RKO (cell line): ENCODE results near the gene MICAL3.
A peak's percentile ranks its signal among the peaks of the same experiment; 100 is the strongest.
"Not testable (repeated sequence)": the region's sequence is repeated elsewhere in the genome, so short reads cannot be mapped to it uniquely, and the experiment has no call there.

Experiments used
- DNase-seq: peaks from one replicate; pipeline ENCODE4 v3.0.0-alpha.2; 2016; ENCODE audit warnings: low spot score

The MICAL3 gene

DNA sequence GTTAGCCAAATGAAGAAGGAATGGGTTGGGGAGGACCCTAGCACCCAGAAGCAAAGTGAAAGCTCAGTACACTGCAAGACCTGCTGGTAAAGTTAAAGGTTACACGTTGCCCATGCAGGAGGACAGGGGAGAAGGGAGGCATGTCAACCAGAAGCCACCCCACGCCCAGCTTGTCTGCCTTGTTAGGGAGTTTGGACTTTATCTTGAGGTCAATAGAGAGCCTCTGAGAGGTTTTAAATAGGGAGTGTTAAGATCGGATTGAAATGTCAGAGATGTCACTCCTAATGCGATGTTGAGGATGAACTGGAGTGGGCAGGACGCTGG lies 34.7 kb upstream of the MICAL3 start:
- DNase-seq, result no peak

DNA sequence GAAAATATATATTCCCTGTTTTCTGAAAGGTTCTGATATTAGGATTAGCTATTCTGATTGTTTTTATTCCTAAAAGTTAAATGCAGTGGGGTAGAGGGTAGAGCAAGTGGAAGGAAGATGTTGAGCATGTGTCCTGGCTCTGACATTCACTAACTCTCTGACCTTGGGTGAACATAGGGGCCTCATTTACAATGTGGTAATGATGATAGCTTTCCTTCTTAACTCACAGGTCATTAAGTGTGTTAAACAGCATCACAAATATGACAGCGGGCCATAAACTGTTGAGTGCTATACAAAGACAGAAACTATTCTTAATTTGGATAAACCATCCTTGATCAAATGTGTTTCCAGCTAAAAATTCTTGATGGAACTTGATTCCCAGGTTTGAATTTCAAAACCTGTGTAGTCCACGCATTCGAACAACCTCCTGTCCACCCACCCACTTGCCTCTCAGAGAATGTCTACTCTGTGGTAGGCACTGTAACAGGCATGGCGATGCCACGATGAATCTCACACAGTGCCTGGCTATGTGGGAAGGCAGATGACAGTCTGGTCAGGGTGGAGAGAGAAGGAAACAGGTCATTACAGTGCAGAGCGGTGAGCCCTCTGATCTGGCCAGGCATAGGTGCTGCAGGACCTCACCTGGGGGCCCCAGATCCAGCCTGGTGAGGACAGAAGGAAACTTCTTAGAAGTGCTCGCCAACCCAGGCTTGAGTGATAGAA lies 34.2 kb upstream of the MICAL3 start:
- DNase-seq, result no peak

DNA sequence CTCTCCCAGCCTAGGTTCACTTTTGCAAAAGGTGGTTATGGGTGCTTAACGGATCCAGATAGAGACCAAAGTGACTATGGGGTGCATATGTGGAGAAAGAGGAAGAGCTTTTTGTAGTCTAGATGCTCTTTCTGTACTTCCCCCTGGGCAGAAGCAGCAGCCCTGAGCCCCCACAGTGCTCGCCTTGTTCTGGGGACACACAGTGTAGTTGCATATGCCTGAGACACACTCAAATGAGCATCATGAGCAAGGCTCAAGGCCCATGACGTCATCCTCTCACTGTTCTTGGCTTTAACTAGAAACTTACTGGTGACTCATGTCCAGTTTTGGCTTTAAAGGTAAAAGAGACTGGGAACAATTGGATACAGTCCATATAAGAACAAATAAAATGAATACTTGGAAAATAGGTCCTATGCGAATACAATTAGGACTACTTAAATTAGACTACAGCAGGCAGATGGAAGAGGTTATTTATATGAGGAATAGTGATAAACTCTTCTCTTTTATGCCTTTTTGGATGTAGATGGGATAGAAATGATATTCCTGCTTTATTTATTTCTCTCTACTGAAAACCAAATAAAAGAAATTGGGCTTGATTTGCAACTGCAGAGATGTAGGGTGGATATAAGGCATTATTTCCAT lies 33.3 kb upstream of the MICAL3 start:
- DNase-seq, result peak; percentile 91

DNA sequence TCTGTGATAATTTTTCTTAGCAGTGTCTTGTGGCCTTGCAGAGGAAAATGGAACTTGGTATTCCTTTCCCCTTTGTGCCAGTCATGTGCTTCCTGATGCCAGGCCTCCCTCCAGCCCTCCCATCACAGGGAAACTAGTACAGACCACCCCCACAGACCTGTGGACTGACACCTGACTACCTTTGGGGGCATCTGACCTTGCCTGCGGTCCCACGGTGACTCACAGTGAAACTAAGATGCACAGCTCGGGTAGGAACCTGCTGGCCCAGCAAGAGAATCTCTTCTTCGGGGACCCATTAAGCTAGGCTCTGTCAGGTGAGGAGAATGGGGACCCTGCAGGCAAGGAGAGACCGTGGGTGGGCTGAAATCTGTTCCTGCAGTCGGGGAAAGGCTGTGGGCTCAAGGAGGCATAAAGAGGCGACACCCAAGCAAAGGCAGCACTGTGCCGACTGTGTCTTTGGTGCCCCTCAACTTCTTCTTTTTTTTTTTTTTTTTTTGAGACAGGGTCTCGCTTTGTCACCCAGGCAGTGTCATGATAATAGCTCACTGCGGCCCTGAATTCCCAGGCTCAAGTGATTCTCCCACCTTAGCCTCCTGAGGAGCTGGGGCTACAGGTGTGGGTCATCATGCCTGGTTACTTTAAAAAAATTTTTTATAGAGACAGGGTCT lies 32.6 kb upstream of the MICAL3 start:
- no peak for DNase-seq

DNA sequence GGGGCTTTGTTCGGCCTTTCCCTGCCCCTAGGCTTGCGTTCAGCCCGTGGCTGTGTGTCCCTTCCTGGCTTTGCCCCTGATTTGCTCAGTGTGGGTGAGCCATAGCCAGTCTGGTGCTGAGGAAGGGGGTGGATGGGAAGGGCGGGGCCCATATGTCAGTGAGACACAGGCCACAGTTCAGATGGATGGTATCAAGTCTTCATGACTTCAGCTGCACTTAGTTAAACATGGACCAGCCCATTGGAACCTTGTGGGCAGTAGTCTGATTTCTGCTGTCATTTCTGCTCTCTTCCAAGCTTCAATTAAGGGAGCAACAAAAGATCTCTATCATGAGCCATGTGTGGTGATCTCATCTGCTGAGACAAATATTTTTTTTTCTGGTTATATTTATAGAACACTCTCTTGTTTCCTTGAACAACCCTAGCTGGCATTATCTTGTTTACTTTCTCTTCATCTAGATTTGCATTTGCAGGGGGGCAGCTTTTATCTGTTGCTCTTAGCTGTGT lies 31.9 kb upstream of the MICAL3 start:
- DNase-seq, result no peak

DNA sequence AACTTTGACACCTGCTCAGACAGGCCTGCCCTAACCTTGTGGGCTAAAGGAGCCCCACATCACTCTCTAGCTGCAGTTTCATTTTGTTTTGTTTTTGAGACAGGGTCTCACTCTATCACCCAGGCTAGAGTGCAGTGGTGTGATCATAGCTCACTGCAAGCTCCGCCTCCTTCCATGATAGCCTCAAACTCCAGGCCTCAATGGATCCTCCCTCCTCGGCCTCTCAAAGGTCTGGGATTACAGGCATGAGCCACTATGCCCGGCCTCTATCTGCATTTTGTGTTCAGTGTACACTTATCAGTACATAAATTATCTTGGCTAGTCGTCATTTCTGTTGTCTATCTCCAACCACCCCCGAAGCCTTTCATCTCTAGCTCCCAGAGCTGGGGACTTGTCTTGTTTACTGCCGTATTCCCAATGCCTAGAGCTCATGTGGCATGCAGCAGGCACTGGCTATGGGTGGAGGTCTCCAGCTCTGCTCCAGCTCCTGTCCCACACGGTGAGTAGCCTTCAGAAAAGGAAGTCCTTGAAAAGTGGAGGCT lies 31.3 kb upstream of the MICAL3 start:
- DNase-seq, result no peak

DNA sequence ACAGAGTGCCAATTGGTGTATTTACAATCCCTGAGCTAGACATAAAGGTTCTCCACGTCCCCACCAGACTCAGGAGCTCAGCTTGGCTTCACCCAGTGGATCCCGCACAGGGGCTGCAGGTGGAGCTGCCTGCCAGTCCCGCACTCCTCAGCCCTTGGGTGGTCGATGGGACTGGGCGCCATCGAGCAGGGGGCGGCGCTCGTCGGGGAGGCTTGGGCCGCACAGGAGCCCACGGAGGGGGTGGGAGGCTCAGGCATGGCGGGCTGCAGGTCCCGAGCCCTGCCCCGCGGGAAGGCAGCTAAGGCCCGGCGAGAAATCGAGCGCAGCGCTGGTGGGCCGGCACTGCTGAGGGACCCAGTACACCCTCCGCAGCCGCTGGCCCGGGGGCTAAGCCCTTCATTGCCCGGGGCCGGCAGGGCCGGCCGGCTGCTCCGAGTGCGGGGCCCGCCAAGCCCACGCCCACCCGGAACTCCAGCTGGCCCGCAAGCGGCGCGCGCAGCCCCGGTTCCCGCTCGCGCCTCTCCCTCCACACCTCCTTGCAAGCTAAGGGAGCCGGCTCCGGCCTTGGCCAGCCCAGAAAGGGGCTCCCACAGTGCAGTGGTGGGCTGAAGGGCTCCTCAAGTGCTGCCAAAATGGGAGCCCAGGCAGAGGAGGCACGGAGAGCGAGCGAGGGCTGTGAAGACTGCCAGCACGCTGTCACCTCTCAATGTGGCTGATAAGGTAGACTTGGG lies 29.0 kb upstream of the MICAL3 start:
- DNase-seq, result not testable (repeated sequence)

DNA sequence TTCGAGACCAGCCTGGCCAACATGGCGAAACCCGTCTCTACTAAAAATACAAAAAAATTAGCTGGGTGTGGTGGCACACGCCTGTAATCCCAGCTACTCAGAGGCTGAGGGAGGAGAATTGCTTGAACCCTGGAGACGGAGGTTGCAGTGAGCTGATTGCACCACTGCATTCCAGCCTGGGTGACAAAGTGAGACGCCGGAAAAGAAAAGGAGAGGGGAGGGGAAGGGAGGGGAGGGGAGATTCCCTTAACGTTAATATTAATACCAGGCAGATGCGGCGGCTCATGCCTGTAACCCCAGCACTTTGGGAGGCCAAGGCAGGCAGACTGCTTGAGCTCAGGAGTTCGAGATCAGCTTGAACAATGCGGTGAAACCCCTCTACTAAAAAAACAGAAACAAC lies 26.8 kb upstream of the MICAL3 start:
- DNase-seq, result not testable (repeated sequence)

DNA sequence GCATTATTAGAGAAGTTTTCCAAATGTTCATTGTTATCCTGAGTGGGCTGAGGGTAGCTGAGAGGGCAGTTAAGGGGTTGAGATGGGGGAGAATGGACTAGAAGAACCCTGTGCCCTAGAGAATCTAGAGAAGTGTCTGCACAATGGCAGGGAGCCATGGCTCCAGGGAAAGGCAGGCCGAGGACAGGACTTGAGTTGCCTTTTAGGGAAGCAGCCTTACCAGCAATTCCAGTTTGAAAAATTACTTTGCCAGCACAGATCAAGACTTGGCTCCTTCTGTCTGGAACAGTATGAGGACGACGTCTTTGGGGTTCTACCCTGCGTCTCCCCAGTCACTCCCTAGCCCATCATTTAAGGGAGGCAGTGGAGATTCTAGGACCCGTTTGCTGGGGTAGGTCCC lies 25.7 kb upstream of the MICAL3 start:
- DNase-seq, result no peak

DNA sequence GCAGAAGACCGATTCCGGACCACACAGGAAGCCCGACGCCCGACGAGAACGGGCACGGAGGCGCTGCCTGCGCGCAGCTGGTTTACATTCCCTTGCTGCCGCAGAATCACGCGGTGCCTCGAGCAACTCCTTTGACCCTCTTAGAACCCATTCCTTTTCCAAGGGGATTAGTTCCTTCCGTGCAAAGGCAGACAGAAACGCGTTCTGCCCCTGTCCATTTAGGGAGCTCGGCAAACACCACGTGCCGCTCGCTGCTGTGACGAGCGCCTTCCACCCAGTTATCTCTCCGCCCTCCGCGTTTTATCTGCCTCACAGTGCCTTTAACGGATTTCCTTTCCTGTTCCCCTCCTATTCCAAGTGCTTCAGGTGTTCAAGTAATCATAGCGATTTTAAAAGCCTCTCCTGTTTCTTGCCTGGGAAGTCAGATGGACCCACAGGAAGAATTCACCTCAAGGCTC lies 24.1 kb upstream of the MICAL3 start:
- no peak for DNase-seq

DNA sequence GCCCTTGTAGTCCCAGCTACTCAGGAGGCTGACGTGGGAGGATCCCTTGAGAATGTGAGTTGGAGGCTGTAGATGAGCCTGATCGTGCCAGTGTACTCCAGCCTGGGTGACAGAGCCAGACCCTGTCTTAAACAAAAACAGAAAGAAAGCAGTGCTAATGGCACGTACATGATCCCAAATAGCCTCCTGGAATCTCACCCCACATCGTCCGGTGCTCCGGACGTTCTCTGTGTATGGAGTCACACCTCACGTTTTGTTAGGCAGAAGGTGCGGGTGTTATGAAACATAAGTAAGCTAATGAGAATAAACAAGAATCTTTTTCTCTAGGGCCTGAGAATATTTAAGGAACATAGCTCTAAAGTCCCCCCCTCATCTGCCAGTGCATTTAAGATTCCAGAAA lies 23.7 kb upstream of the MICAL3 start:
- no peak for DNase-seq

DNA sequence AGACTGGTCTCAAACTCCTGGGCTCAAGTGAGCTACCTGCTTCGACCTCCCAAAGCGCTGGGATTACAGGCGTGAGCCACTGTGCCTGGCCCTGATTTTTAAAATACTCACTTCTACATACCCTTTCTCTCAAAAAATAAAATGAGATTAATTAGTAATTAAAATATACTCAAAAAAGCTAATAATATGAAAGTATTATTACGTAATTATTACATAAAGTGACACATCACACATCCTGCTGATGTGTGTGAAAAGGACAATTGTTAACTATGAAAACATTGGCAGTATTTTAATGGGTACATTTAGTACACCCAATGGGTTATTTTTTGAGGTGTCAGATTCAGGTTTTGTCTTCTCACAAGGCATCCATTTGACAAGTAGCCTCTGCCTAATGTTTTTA lies 21.4 kb upstream of the MICAL3 start:
- DNase-seq, result no peak

DNA sequence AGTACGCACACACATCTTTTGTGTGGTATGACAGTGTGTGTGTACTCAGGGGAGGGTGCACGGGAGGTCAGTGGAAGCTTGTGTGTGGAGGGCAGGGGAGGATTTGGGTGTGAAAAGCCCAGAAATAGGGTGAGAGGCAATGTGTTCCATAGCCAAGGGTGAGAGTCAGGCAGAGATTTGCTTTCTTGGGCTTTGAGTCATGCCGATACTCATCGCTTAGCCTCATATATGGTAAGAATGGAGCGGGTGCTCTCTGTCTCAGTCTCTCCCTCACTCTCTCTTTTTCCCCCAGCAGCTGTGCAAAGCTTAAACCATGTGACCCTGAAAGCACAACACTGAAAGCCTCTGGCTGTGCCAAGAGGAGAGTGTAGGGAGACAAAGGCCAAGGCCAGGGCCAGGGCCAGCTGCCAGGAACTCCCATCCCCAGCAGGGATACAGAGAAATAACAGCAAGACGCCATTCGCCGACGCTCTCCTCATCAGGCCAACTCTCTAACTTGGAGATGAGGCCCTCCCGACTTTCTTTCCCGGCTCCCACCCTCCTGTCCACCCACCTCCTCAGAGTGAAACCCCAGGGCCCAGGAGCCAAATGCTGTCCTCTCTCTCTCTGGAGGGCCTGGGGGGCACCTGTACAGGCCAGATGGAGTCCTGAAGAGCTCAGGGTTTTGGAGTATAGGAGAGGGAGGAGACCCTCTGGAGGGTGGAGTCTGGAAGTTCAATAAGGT lies 20.3 kb upstream of the MICAL3 start:
- no peak for DNase-seq

DNA sequence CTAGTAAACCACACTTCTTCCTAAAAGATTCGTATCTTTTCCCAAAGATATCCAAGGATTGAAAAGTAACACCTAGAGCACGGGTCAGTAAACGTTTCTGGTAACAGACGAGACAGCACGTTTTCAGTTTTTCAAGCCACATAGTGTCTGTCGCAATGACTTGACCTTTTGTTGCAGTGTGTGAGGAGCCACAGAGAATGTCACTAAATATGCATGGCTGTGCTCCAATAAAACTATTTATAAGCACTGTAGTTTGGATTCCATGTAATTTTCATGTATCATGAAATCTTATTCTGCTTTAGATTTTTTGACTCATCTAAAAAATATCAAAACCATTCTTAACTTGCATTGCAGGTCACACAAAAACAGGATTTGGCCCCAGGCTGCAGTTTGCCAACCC lies 18.3 kb upstream of the MICAL3 start:
- DNase-seq, result no peak

DNA sequence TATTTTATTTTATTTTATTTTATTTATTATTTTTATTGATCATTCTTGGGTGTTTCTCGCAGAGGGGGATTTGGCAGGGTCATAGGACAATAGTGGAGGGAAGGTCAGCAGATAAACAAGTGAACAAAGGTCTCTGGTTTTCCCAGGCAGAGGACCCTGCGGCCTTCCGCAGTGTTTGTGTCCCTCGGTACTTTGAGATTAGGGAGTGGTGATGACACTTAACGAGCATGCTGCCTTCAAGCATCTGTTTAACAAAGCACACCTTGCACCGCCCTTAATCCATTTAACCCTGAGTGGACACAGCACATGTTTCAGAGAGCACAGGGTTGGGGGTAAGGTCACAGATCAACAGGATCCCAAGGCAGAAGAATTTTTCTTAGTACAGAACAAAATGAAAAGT lies 16.5 kb upstream of the MICAL3 start:
- DNase-seq, result not testable (repeated sequence)

DNA sequence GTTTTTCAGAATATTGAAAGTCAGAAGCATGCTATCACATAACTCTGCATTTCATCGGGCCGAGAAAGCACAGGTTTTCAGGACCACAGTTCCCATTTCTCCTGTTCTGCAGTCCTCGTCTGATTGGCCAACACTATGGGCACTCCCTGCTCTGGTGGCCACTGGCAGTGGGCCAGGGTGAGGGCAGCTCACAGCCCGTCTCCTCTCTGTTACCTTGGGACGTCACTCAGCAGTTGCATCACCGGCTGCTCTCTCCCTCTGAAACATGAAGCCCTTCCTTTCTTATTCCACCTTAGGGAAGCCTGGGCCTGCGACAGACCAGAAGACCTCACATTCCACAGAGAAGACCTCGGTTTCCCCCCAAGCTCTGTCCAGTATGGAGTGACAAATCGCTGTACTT lies 11.4 kb upstream of the MICAL3 start:
- DNase-seq, result no peak

DNA sequence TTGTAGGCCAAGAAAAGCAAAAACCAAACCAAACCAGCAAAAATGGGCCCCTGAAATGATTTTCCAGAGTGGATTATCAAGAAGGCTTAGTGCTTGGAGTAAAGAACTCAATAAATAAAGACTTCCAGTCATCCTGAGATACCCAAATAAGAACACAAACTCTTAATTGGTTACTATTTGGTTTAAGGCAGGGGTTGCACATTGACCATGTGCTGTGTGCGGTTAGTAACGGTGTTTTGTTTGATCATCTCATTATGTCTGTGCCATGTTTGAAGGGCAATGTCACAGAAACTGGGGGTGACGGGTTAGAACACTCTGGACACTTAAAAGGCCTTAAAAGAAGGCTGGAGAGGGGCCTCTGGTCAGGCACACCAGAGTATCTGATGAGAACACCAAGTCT lies 9.7 kb upstream of the MICAL3 start:
- DNase-seq, result no peak

DNA sequence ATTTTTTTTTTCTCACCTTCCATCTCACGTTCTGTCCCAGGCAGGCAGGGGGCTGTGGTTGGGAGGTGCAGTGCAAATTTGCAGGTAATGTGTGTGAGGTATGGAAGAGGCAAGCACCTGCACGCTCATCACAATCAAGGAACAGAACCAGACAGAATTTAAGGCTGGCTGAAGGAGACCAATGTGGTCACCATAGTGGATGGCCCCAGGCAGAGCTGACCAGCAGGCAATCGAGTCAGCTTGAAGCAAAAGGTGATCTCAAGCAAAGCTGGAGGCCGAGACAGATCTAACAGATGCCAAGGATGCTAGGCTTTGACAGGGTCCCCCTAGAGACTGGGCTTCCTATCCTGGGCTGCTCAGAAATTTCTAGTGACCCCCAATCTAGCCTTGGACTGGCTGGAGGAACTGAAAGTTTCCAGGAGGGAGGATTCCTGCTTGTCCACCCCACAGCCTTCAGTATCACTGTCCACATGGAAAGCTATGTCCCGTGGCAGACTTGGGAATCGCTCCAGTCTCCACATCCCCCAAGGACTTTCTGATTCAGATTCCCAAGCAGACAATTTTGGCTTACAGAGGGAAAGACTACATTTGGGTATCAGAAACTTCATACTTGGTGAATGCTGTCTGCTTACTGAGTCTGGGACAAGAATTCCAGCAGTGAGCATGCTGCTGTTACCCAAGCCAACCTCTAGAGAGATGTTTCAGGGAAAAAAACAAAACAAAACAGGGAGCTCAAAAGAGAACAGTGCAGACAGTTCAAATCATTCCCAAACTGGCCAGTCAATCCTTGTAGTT lies 9.0 kb upstream of the MICAL3 start:
- DNase-seq, result no peak

DNA sequence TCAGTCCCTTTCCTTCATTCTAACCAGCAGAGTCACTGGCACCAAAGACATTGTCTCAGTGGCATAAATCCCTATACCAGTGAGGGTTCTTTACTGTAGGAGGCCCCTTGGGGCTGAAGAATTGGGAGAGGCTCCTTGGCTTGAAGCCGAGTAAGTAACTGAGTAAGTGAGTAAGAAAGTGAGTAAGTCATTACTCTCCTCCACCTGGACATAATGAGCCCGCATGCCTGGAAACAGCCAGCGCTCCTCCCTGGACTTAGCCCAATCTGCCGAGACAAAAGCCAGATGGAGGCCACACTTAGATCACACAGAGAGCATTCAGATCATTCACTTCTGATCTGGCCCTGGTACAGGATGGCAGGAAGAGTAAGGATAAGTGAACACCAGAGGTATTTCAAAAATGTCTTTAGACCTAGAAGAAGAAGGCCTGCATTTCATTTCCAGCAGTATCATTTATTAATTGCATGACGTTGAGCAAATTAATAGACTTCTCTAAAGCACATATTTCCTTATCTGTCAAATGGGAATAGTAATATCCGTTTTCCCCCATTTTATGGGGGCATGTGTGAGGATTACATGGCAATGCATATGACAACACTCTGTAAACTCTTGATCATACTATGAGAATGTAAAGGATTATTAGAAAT lies 8.2 kb upstream of the MICAL3 start:
- peak; percentile 90 for DNase-seq
